HG02759 (cell line): ENCODE data around the gene GCSH.
A peak's percentile ranks its signal among the peaks of the same experiment; 100 is the strongest.

Experiments
- ATAC-seq: cut with Tn5 transposase; IDR thresholded peaks from one replicate; pipeline ENCODE4 v1.9.1; 2021; ENCODE audit warnings: mild to moderate bottlenecking, moderate library complexity; ENCODE audit not compliant: unreplicated experiment

Gene GCSH

GRCh38 chr16:81060576-81061306, 35.5 kb downstream of the GCSH start:
- ATAC-seq: no peak

GRCh38 chr16:81053761-81054160, 42.4 kb downstream of the GCSH start:
- ATAC-seq: no peak

GRCh38 chr16:81042821-81043220, 53.4 kb downstream of the GCSH start:
- no peak for ATAC-seq

- ATAC-seq: no peak
These were observed 54.5 kb downstream of the GCSH start for GRCh38 chr16:81041696-81042095.

GRCh38 chr16:81040842-81041241, 55.4 kb downstream of the GCSH start:
- ATAC-seq: no peak

GRCh38 chr16:81040131-81040530, 56.1 kb downstream of the GCSH start:
- no peak for ATAC-seq

- ATAC-seq: no peak
These were observed 59.3 kb downstream of the GCSH start for GRCh38 chr16:81036751-81037350.

- peak; percentile 65 for ATAC-seq
These were observed 60.0 kb downstream of the GCSH start for GRCh38 chr16:81035975-81036750.

GRCh38 chr16:81035398-81035974, 60.7 kb downstream of the GCSH start, which contains the start of gene ATMIN:
ATMIN (plus strand) TSS chr16:81035842; CDS start chr16:81035871, 29 bp downstream.
- ATAC-seq: peak; percentile 92
